ENCODE data around the gene NINL.
"Not testable (repeated sequence)": the region's sequence is repeated elsewhere in the genome, so short reads cannot be mapped to it uniquely, and the experiment has no call there.

The NINL gene

GRCh38 chr20:25592135-25592852 lies 7.0 kb upstream of the NINL start:
- DNase-seq: no peak

GRCh38 chr20:25590778-25591177 lies 5.4 kb upstream of the NINL start:
- not testable (repeated sequence) for DNase-seq

- no peak for DNase-seq
These were observed 3.2 kb upstream of the NINL start for GRCh38 chr20:25588491-25588890.

GRCh38 chr20:25587536-25587935 lies 2.2 kb upstream of the NINL start:
- no peak for DNase-seq

- DNase-seq: no peak
These were observed 1.5 kb upstream of the NINL start for GRCh38 chr20:25586877-25587276.

- DNase-seq: not testable (repeated sequence)
These were observed 1.7 kb downstream of the NINL start for GRCh38 chr20:25583607-25584006.

GRCh38 chr20:25580711-25581110 lies 4.6 kb downstream of the NINL start:
- no peak for DNase-seq

GRCh38 chr20:25579081-25579770 lies 6.1 kb downstream of the NINL start:
- no peak for DNase-seq

- DNase-seq: no peak
These were observed 8.4 kb downstream of the NINL start for GRCh38 chr20:25576783-25577530.

- no peak for DNase-seq
These were observed 10.9 kb downstream of the NINL start for GRCh38 chr20:25574411-25574810.

GRCh38 chr20:25573288-25574251 lies 11.8 kb downstream of the NINL start:
- DNase-seq: no peak

- no peak for DNase-seq
These were observed 13.5 kb downstream of the NINL start for GRCh38 chr20:25571817-25572216.

- DNase-seq: no peak
These were observed 14.1 kb downstream of the NINL start for GRCh38 chr20:25571240-25571639.

- no peak for DNase-seq
These were observed 15.2 kb downstream of the NINL start for GRCh38 chr20:25570148-25570530.

GRCh38 chr20:25567286-25567685 lies 18.0 kb downstream of the NINL start:
- DNase-seq: no peak

- no peak for DNase-seq
These were observed 18.5 kb downstream of the NINL start for GRCh38 chr20:25566821-25567220.

GRCh38 chr20:25565578-25566157 lies 19.7 kb downstream of the NINL start:
- no peak for DNase-seq

- DNase-seq: no peak
These were observed 21.5 kb downstream of the NINL start for GRCh38 chr20:25563876-25564275.

GRCh38 chr20:25563362-25563761 lies 22.0 kb downstream of the NINL start:
- DNase-seq: no peak

GRCh38 chr20:25561771-25562170 lies 23.6 kb downstream of the NINL start:
- not testable (repeated sequence) for DNase-seq

GRCh38 chr20:25553819-25554296 lies 31.5 kb downstream of the NINL start:
- DNase-seq: no peak

GRCh38 chr20:25552977-25553376 lies 32.4 kb downstream of the NINL start:
- DNase-seq: no peak
